A549 (cell line): ENCODE data around the gene IDUA.

ENCODE experiments used
- CEBPB ChIP-seq, 2 experiments: fragments of >200 bp in 1 of 2; sonication (Bioruptor Twin) in 1 of 2; formaldehyde crosslinking in 1 of 2; IDR thresholded peaks; 2 replicates each; pipeline ENCODE4 v1.6.1; 2012 to 2016
- EP300 ChIP-seq, 2 experiments: fragments of >200 bp; sonication (Bioruptor Twin); formaldehyde crosslinking; IDR thresholded peaks; 2 replicates in 1 of 2; 3 replicates in 1 of 2; pipeline ENCODE4 v1.6.1; 2016 to 2017
- ESRRA ChIP-seq: fragments of 150-350 bp; IDR thresholded peaks from 2 replicates; pipeline ENCODE4 v1.6.1; 2014; ENCODE audit warnings: mild to moderate bottlenecking, low read length, borderline replicate concordance
- HOXB13 ChIP-seq: fragments of 250-450 bp; sonication (Bioruptor Pico); IDR thresholded peaks from 2 replicates; pipeline ENCODE4 v1.5.0; 2020; ENCODE audit warnings: low read depth, mild to moderate bottlenecking, moderate library complexity
- KDM5A ChIP-seq: fragments of 200-600 bp; sonication (generic); IDR thresholded peaks from 2 replicates; pipeline ENCODE4 v1.6.1; 2016; ENCODE audit warnings: antibody characterized with exemption, mild to moderate bottlenecking
- POLR2A ChIP-seq: IDR thresholded peaks from 2 replicates; pipeline ENCODE4 v1.6.1; 2012; ENCODE audit warnings: mild to moderate bottlenecking, low read length
- ZC3H11A ChIP-seq: fragments of 450-650 bp; IDR thresholded peaks from 2 replicates; pipeline ENCODE4 v1.6.1; 2014; ENCODE audit warnings: antibody characterized with exemption, mild to moderate bottlenecking
- ZNF302 ChIP-seq: fragments of 250-450 bp; sonication (Bioruptor Pico); IDR thresholded peaks from 2 replicates; pipeline ENCODE4 v1.9.0; 2021; ENCODE audit warnings: inconsistent platforms, mild to moderate bottlenecking, moderate library complexity
- TF ChIP-seq, protein P1 (sequence below): fragments of >200 bp; sonication (Bioruptor Twin); formaldehyde crosslinking; IDR thresholded peaks from 3 replicates; pipeline ENCODE4 v1.5.1; 2016
- TF ChIP-seq, protein P2 (sequence below): fragments of 200-600 bp; sonication (generic); IDR thresholded peaks from 2 replicates; pipeline ENCODE4 v1.6.1; 2016; ENCODE audit warnings: antibody characterized with exemption, mild to moderate bottlenecking, moderate library complexity

DNA sequence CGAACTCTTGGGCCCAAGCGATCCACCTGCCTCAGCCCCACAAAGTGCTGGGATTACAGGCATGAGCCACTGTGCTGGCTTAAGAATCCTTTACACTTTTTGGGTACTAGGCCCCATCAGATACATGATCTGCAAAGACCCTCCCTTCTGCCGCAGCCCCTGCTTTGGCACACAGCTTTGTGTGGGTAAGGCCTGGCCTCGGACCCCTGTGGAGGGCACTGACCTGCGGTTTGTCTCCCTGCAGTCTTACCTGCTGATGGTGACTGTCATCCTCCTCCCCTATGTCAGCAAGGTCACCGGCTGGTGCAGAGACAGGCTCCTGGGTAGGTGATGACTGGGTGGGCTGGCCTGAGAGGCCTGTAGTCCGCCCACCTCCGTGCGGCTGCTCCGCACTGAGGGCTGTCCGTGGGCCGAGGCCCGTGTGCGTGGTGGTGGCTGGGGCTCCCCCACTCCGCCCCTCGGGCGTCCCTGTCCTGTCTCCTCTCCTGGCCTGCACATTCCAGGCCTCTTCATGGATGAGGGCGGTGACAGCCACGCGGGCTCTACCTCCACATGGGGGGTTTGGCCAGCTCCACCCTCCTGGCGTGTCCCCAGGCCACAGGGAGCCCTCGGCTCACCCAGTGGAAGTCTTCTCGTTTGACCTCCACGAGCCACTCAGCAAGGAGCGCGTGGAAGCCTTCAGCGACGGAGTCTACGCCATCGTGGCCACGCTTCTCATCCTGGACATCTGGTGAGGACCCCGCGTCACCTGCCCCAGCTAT lies 31.5 kb upstream of the IDUA start:
- TF ChIP-seq, protein P1, sequence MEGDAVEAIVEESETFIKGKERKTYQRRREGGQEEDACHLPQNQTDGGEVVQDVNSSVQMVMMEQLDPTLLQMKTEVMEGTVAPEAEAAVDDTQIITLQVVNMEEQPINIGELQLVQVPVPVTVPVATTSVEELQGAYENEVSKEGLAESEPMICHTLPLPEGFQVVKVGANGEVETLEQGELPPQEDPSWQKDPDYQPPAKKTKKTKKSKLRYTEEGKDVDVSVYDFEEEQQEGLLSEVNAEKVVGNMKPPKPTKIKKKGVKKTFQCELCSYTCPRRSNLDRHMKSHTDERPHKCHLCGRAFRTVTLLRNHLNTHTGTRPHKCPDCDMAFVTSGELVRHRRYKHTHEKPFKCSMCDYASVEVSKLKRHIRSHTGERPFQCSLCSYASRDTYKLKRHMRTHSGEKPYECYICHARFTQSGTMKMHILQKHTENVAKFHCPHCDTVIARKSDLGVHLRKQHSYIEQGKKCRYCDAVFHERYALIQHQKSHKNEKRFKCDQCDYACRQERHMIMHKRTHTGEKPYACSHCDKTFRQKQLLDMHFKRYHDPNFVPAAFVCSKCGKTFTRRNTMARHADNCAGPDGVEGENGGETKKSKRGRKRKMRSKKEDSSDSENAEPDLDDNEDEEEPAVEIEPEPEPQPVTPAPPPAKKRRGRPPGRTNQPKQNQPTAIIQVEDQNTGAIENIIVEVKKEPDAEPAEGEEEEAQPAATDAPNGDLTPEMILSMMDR: no peak
- TF ChIP-seq ZC3H11A: no peak
- TF ChIP-seq, protein P2, sequence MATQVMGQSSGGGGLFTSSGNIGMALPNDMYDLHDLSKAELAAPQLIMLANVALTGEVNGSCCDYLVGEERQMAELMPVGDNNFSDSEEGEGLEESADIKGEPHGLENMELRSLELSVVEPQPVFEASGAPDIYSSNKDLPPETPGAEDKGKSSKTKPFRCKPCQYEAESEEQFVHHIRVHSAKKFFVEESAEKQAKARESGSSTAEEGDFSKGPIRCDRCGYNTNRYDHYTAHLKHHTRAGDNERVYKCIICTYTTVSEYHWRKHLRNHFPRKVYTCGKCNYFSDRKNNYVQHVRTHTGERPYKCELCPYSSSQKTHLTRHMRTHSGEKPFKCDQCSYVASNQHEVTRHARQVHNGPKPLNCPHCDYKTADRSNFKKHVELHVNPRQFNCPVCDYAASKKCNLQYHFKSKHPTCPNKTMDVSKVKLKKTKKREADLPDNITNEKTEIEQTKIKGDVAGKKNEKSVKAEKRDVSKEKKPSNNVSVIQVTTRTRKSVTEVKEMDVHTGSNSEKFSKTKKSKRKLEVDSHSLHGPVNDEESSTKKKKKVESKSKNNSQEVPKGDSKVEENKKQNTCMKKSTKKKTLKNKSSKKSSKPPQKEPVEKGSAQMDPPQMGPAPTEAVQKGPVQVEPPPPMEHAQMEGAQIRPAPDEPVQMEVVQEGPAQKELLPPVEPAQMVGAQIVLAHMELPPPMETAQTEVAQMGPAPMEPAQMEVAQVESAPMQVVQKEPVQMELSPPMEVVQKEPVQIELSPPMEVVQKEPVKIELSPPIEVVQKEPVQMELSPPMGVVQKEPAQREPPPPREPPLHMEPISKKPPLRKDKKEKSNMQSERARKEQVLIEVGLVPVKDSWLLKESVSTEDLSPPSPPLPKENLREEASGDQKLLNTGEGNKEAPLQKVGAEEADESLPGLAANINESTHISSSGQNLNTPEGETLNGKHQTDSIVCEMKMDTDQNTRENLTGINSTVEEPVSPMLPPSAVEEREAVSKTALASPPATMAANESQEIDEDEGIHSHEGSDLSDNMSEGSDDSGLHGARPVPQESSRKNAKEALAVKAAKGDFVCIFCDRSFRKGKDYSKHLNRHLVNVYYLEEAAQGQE: no peak
- no peak for TF ChIP-seq KDM5A
- no peak for TF ChIP-seq ZNF302 (CRISPR knock-in tag)
- no peak for TF ChIP-seq CEBPB (IDR thresholded peaks at IDR 0.05)
- TF ChIP-seq POLR2A: no peak
- no peak for TF ChIP-seq HOXB13 (CRISPR knock-in tag)
- no peak for TF ChIP-seq EP300 (IDR thresholded peaks at IDR 0.05)
- TF ChIP-seq ESRRA: no peak
